A549 (cell line): ENCODE results near the gene TRIM50.

ENCODE experiments used
- BHLHE40 ChIP-seq: IDR thresholded peaks from 2 replicates; pipeline ENCODE4 v1.6.1; 2012; ENCODE audit warnings: low read depth, low read length, inconsistent platforms
- CBX2 ChIP-seq: fragments of 200-600 bp; sonication (generic); IDR thresholded peaks from 2 replicates; pipeline ENCODE4 v1.6.1; 2016; ENCODE audit warnings: low read depth, mild to moderate bottlenecking, borderline replicate concordance
- CEBPB ChIP-seq, 2 experiments: fragments of >200 bp in 1 of 2; sonication (Bioruptor Twin) in 1 of 2; formaldehyde crosslinking in 1 of 2; IDR thresholded peaks; 2 replicates each; pipeline ENCODE4 v1.6.1; 2012 to 2016
- EP300 ChIP-seq, 2 experiments: fragments of >200 bp; sonication (Bioruptor Twin); formaldehyde crosslinking; IDR thresholded peaks; 2 replicates in 1 of 2; 3 replicates in 1 of 2; pipeline ENCODE4 v1.6.1; 2016 to 2017
- FOSL2 ChIP-seq, 2 experiments: fragments of 450-650 bp in 1 of 2; fragments of >200 bp in 1 of 2; sonication (Bioruptor Twin) in 1 of 2; formaldehyde crosslinking; IDR thresholded peaks; 2 replicates each; pipeline versions ENCODE4 v1.5.0 to v1.6.1; 2016 to 2020; ENCODE audit warnings: mild to moderate bottlenecking in 1 of 2, moderate library complexity in 1 of 2
- JUNB ChIP-seq: fragments of >200 bp; sonication (Bioruptor Twin); formaldehyde crosslinking; IDR thresholded peaks from 2 replicates; pipeline ENCODE4 v1.6.1; 2016
- MAZ ChIP-seq: fragments of 150-350 bp; IDR thresholded peaks from 2 replicates; pipeline ENCODE4 v1.6.1; 2014; ENCODE audit warnings: antibody characterized with exemption, low read depth, low read length, borderline replicate concordance
- POLR2A ChIP-seq: IDR thresholded peaks from 2 replicates; pipeline ENCODE4 v1.6.1; 2012; ENCODE audit warnings: mild to moderate bottlenecking, low read length
- RAD21 ChIP-seq, 2 experiments: fragments of >200 bp in 1 of 2; sonication (Bioruptor Twin) in 1 of 2; formaldehyde crosslinking in 1 of 2; IDR thresholded peaks in 1 of 2; conservative IDR thresholded peaks in 1 of 2; 2 replicates in 1 of 2; 3 replicates in 1 of 2; pipeline ENCODE4 v1.6.1; 2012 to 2018; ENCODE audit warnings: inconsistent platforms in 1 of 2
- RNF2 ChIP-seq: fragments of 200-600 bp; sonication (generic); IDR thresholded peaks from 2 replicates; pipeline ENCODE4 v1.6.1; 2016; ENCODE audit warnings: low read depth, mild to moderate bottlenecking, antibody characterized with exemption, moderate library complexity, borderline replicate concordance
- TF ChIP-seq, protein P1 (sequence below): fragments of 450-650 bp; IDR thresholded peaks from 2 replicates; pipeline ENCODE4 v1.6.1; 2014; ENCODE audit warnings: antibody characterized with exemption
- TF ChIP-seq, protein P2 (sequence below): fragments of >200 bp; sonication (Bioruptor Twin); formaldehyde crosslinking; IDR thresholded peaks from 3 replicates; pipeline ENCODE4 v1.5.1; 2016
- TF ChIP-seq, protein P3 (sequence below): IDR thresholded peaks from 2 replicates; pipeline ENCODE4 v1.6.1; 2012
- TF ChIP-seq, protein P4 (sequence below): fragments of 250-450 bp; sonication (Bioruptor Pico); IDR thresholded peaks from 2 replicates; pipeline ENCODE4 v1.5.0; 2021; ENCODE audit warnings: mild to moderate bottlenecking, moderate library complexity, borderline replicate concordance

DNA sequence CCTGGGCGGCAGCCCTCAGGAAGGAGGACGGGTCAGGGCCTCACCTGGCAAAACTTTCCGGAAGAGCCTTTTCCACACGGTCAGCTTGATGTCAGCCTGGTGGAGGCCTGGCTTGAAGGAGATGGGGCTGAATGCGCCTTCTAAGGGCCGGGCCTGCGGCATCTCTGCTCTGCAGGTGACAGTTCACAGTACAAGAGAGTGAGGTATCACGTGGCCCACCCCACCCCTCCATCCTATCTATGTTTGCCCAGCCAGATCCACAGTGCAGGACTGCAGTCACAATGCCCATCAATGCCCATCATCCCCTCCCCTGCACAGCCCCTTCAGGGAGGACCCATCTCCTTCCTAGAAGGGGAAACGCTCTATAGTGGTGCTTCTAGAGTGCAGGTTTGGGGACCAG, 11.4 kb downstream of the TRIM50 start:
- no peak for TF ChIP-seq RAD21 (conservative IDR thresholded peaks at IDR 0.05 in 1 of 2, IDR thresholded peaks at IDR 0.05 in 1 of 2)
- TF ChIP-seq, protein P1, sequence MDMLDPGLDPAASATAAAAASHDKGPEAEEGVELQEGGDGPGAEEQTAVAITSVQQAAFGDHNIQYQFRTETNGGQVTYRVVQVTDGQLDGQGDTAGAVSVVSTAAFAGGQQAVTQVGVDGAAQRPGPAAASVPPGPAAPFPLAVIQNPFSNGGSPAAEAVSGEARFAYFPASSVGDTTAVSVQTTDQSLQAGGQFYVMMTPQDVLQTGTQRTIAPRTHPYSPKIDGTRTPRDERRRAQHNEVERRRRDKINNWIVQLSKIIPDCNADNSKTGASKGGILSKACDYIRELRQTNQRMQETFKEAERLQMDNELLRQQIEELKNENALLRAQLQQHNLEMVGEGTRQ = no peak
- no peak for TF ChIP-seq EP300 (IDR thresholded peaks at IDR 0.05)
- no peak for TF ChIP-seq MAZ
- TF ChIP-seq CBX2 = no peak
- TF ChIP-seq, protein P2, sequence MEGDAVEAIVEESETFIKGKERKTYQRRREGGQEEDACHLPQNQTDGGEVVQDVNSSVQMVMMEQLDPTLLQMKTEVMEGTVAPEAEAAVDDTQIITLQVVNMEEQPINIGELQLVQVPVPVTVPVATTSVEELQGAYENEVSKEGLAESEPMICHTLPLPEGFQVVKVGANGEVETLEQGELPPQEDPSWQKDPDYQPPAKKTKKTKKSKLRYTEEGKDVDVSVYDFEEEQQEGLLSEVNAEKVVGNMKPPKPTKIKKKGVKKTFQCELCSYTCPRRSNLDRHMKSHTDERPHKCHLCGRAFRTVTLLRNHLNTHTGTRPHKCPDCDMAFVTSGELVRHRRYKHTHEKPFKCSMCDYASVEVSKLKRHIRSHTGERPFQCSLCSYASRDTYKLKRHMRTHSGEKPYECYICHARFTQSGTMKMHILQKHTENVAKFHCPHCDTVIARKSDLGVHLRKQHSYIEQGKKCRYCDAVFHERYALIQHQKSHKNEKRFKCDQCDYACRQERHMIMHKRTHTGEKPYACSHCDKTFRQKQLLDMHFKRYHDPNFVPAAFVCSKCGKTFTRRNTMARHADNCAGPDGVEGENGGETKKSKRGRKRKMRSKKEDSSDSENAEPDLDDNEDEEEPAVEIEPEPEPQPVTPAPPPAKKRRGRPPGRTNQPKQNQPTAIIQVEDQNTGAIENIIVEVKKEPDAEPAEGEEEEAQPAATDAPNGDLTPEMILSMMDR = no peak
- TF ChIP-seq, protein P3, sequence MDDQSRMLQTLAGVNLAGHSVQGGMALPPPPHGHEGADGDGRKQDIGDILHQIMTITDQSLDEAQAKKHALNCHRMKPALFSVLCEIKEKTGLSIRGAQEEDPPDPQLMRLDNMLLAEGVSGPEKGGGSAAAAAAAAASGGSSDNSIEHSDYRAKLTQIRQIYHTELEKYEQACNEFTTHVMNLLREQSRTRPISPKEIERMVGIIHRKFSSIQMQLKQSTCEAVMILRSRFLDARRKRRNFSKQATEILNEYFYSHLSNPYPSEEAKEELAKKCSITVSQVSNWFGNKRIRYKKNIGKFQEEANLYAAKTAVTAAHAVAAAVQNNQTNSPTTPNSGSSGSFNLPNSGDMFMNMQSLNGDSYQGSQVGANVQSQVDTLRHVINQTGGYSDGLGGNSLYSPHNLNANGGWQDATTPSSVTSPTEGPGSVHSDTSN = no peak
- TF ChIP-seq POLR2A = no peak
- TF ChIP-seq, protein P4, sequence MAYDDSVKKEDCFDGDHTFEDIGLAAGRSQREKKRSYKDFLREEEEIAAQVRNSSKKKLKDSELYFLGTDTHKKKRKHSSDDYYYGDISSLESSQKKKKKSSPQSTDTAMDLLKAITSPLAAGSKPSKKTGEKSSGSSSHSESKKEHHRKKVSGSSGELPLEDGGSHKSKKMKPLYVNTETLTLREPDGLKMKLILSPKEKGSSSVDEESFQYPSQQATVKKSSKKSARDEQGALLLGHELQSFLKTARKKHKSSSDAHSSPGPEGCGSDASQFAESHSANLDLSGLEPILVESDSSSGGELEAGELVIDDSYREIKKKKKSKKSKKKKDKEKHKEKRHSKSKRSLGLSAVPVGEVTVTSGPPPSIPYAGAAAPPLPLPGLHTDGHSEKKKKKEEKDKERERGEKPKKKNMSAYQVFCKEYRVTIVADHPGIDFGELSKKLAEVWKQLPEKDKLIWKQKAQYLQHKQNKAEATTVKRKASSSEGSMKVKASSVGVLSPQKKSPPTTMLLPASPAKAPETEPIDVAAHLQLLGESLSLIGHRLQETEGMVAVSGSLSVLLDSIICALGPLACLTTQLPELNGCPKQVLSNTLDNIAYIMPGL (CRISPR knock-in tag) = no peak
- TF ChIP-seq JUNB = no peak
- no peak for TF ChIP-seq FOSL2 (IDR thresholded peaks at IDR 0.05)
- no peak for TF ChIP-seq FOSL2 (CRISPR knock-in tag; IDR thresholded peaks at IDR 0.05)
- no peak for TF ChIP-seq RNF2
- TF ChIP-seq CEBPB (IDR thresholded peaks at IDR 0.05) = no peak
- TF ChIP-seq BHLHE40 = no peak
